Kidney (tissue), 22 donors: Measurements from ENCODE around the gene BLACAT1. TPM values are rescaled to one million over a fixed set of nuclear protein-coding genes. Genes with fewer than 3 reads are reported as not detected.

Experiments
- DNase-seq, 5 donors: peaks; one replicate each; pipeline ENCODE4 v3.0.0-alpha.2; 2013 to 2020
- FAIRE-seq: peaks from 2 replicates; lab custom pipeline; 2012; peaks lifted over from hg19 to GRCh38; lab: Jason Lieb, UNC
- H3K27ac ChIP-seq, 2 donors: one replicate each; pipeline ENCODE4 v1.7.0; 2013; ENCODE audit warnings: low read depth in 2 of 2, low read length in 2 of 2, inconsistent platforms in 1 of 2
- H3K27me3 ChIP-seq: one replicate; pipeline ENCODE4 v1.7.1; 2013; ENCODE audit warnings: low read length, inconsistent platforms; ENCODE audit not compliant: control insufficient read depth, insufficient read depth
- H3K36me3 ChIP-seq, 3 donors: one replicate each; pipeline versions ENCODE4 v1.7.0 to v1.7.1; 2013; ENCODE audit warnings: low read length in 3 of 3, control low read depth in 1 of 3, inconsistent platforms in 1 of 3; ENCODE audit not compliant: insufficient read depth in 3 of 3, control insufficient read depth in 2 of 3
- H3K4me1 ChIP-seq, 3 donors: one replicate each; pipeline versions ENCODE4 v1.7.0 to v1.7.1; 2013; ENCODE audit warnings: low read length in 3 of 3, inconsistent platforms in 1 of 3, low read depth in 1 of 3; ENCODE audit not compliant: control insufficient read depth in 2 of 3, insufficient read depth in 2 of 3
- H3K4me3 ChIP-seq, 3 donors: one replicate each; pipeline versions ENCODE4 v1.7.0 to v1.8.1; 2013; ENCODE audit warnings: low read length in 3 of 3, control low read depth in 1 of 3, inconsistent platforms in 1 of 3
- H3K9ac ChIP-seq, 3 donors: one replicate each; pipeline versions ENCODE4 v1.7.0 to v1.7.1; 2013; ENCODE audit warnings: low read length in 3 of 3, control low read depth in 1 of 3, inconsistent platforms in 1 of 3
- H3K9me3 ChIP-seq, 3 donors: one replicate each; pipeline versions ENCODE4 v1.7.0 to v1.7.1; 2013; ENCODE audit warnings: low read length in 3 of 3, control low read depth in 1 of 3, inconsistent platforms in 1 of 3; ENCODE audit not compliant: control insufficient read depth in 2 of 3, insufficient read depth in 1 of 3
- CTCF ChIP-seq: IDR thresholded peaks from 3 replicates; pipeline ENCODE4 v1.5.1; 2012; ENCODE audit warnings: mild to moderate bottlenecking, moderate library complexity, borderline replicate concordance; ENCODE audit not compliant: insufficient read depth; ENCODE audit errors: extremely low read depth
- intact Hi-C: fragments of 100-400 bp; cut with DNase I; formaldehyde crosslinking; loops from one replicate; pipeline ENCODE4 v1.11.1; 2022
- long read RNA-seq, 10 donors: library from polyadenylated mRNA in 1 of 10; unstranded in 1 of 10; transcript quantifications; one replicate each; pipeline ENCODE4 v2.0.0 and lab custom pipeline, GENCODE V29; 2021 to 2026
- polyA plus RNA-seq: library from polyadenylated mRNA; stranded (reverse); fragments of 350-450 nt; fragmentation: Illumina TruSeq; extraction: RNeasy Lipid Tissue Mini Kit (QIAGEN cat#74804); gene quantifications from one replicate; pipeline ENCODE4 v1.2.3, GENCODE V29; 2014; ENCODE audit warnings: low read depth, low replicate concordance; ENCODE audit not compliant: insufficient read depth
- total RNA-seq: library from RNA; stranded (reverse); fragmentation: NEBNext Ultra II Directional; extraction: Animal tissue kit (Norgen Biotek cat#: 25700); gene quantifications from one replicate; pipeline ENCODE4 v1.2.1, GENCODE V29; 2021
- donor health status: control.
- donor health status: control.
- donor health status: control.
- donor health status: control.
- donor health status: control.
- donor health status: DM: yes; HTN: yes; CAD: no.
- donor health status: Normal renal cell carcinoma (clear cell type).

Gene BLACAT1
- total RNA-seq: 4.3 TPM
- 0.37 TPM for polyA plus RNA-seq
- long read RNA-seq, donor 1, partial matches to known transcripts: 0 of 1 reads
- long read RNA-seq, donor 1, other reads (novel, unspliced or antisense): 0 of 1 reads
- long read RNA-seq, donor 2, partial matches to known transcripts: 0 of 3 reads
- long read RNA-seq, donor 2, other reads (novel, unspliced or antisense): 0 of 3 reads
- long read RNA-seq, donor 3, partial matches to known transcripts: 0 of 1 reads
- long read RNA-seq, donor 3, other reads (novel, unspliced or antisense): 0 of 1 reads
- long read RNA-seq, donor 4, partial matches to known transcripts: 0 of 1 reads
- long read RNA-seq, donor 4, other reads (novel, unspliced or antisense): 0 of 1 reads
- long read RNA-seq, donor 5: 0 reads
- long read RNA-seq, donor 6, partial matches to known transcripts: 0 of 1 reads
- long read RNA-seq, donor 6, other reads (novel, unspliced or antisense): 0 of 1 reads
- long read RNA-seq, donor 7, partial matches to known transcripts: 0 of 3 reads
- long read RNA-seq, donor 7, other reads (novel, unspliced or antisense): 0 of 3 reads
- long read RNA-seq, donor 8, partial matches to known transcripts: 0 of 2 reads
- long read RNA-seq, donor 8, other reads (novel, unspliced or antisense): 0 of 2 reads
- long read RNA-seq, donor 9: 0 reads
- long read RNA-seq, donor 10, partial matches to known transcripts: 0 of 1 reads
- long read RNA-seq, donor 10, other reads (novel, unspliced or antisense): 0 of 1 reads

- H3K27me3 ChIP-seq: peaks cover 10% of the 10 kb centered on the region
- intact Hi-C loops: no loop called here
- no peak for FAIRE-seq
Observed at GRCh38 chr1:205455581-205456382, at the start of gene BLACAT1. Gene BLACAT1, minus strand, starts transcription at chr1:205456045.

DNA sequence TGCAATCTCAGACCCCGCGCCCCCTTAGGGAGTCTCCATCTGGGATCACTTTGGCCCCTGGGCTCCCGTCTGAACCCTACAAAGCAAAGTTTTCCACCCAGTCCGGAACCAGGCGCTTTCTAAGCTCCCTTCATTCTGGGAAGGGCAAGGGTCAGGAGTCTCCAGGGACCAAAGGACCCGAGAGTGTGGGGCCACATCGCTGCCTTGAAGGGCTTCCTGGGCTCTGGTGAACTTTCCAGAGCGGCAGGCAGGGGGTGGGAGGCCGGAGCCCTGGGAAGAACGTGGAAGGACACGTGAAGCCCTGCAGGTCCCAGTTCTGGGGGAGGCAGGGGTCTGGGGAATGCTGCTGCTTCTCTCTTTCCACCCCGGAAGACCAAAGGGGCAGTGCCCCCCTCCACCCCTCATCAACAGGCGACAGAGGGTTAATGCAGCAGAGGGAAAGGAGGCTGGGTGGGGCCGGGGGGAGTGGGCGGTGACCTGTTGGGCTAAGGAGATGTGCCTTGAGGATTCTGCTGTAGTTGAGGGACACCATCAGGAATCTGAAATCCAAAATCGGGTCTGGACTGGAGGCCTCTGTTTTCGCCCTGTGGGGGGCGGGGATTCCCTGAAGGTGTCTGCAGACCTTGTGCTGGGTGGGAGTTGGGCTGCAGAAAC, 49.4 kb upstream of the BLACAT1 start:
- Histone ChIP-seq H3K9ac (peak overlapping the region; percentile 67 to 95 (median 92)), H3K9me3 (no peaks in the 10 kb centered on the region), H3K36me3 (no peaks in the 10 kb centered on the region), H3K4me1 (peaks cover 0 to 23% (median 18%) of the 10 kb centered on the region in 3 donors), H3K4me3 (peak overlapping the region; percentile 67 to 90 (median 75)), H3K27ac (peak overlapping the region; percentile 83 to 85), H3K27me3 (no peaks in the 10 kb centered on the region)
- peak; percentile 55 to 78 (median 65) for DNase-seq
- intact Hi-C loops: no loop called here
- no peak for FAIRE-seq
- TF ChIP-seq CTCF: no peak

More at GRCh38 chr1:205455581-205456382, at the start of gene BLACAT1:
- no peak within 1 kb of the TSS for H3K9ac ChIP-seq
- H3K9me3 ChIP-seq: no peaks in the 10 kb centered on the region
- no peak within 1 kb of the TSS for H3K27ac ChIP-seq
- peak within 1 kb of the TSS in 1 of 3 donors; percentile 3 for H3K4me3 ChIP-seq
- no peaks in the 10 kb centered on the region for H3K36me3 ChIP-seq
- no peak for TF ChIP-seq CTCF
- DNase-seq: peak in 1 of 5 donors; percentile 39
- H3K4me1 ChIP-seq: peaks cover 0 to 2% (median 0%) of the 10 kb centered on the region in 3 donors

- Histone ChIP-seq H3K27ac (peak within 1 kb of the TSS; percentile 83 to 85), H3K9ac (peak within 1 kb of the TSS; percentile 67 to 95 (median 92)), H3K9me3 (no peaks in the 10 kb centered on the region), H3K36me3 (no peaks in the 10 kb centered on the region), H3K27me3 (no peaks in the 10 kb centered on the region), H3K4me3 (peak within 1 kb of the TSS; percentile 67 to 90 (median 75)), H3K4me1 (peaks cover 0 to 23% (median 18%) of the 10 kb centered on the region in 3 donors)
- TF ChIP-seq CTCF: no peak
- intact Hi-C loops: no loop called here
- FAIRE-seq (no peak), DNase-seq (peak; percentile 94 to 97 (median 95))
Observed at GRCh38 chr1:205504311-205505075, 48.6 kb upstream of the BLACAT1 start, which contains the start of gene CDK18. Gene CDK18, plus strand, starts transcription at chr1:205504669. Its CDS starts 18,499 bp downstream, at chr1:205523168.
